22Rv1 (cell line): ENCODE results near the gene ANO3.

ENCODE experiments used
- CTCF ChIP-seq: fragments of 450-650 bp; IDR thresholded peaks from 2 replicates; pipeline ENCODE4 v1.5.1; 2017; ENCODE audit warnings: mild to moderate bottlenecking
- ZFX ChIP-seq: fragments of 450-650 bp; IDR thresholded peaks from 2 replicates; pipeline ENCODE4 v1.6.1; 2017; ENCODE audit warnings: antibody characterized with exemption, borderline replicate concordance

- TF ChIP-seq CTCF (no peak), ZFX (no peak)
Measured at GRCh38 chr11:26439854-26440253, 107.9 kb downstream of the ANO3 start.
